Osteoblast (primary cell): ENCODE measurements around the gene PDYN. TPM values are rescaled to one million over a fixed set of nuclear protein-coding genes. Genes with fewer than 3 reads are reported as not detected.

ENCODE experiments used
- DNase-seq: peaks from one replicate; pipeline ENCODE4 v3.0.0; 2011; ENCODE audit warnings: low spot score, mixed read lengths; ENCODE audit not compliant: insufficient read length; ENCODE audit errors: missing footprints
- H2AFZ ChIP-seq: 2 replicates; pipeline ENCODE4 v1.6.0; 2011; ENCODE audit warnings: mild to moderate bottlenecking, low read length
- H3K27ac ChIP-seq: 2 replicates; pipeline ENCODE4 v1.5.1; 2011; ENCODE audit warnings: mild to moderate bottlenecking, low read depth, low read length, moderate library complexity
- H3K27me3 ChIP-seq: 2 replicates; pipeline ENCODE4 v1.6.0; 2012; ENCODE audit warnings: mild to moderate bottlenecking, control low read depth, inconsistent platforms, low read length, moderate library complexity; ENCODE audit not compliant: insufficient read depth
- H3K36me3 ChIP-seq: 2 replicates; pipeline ENCODE4 v1.5.1; 2011; ENCODE audit warnings: mild to moderate bottlenecking, low read length, control low read depth, moderate library complexity; ENCODE audit not compliant: insufficient read depth
- H3K4me1 ChIP-seq: 2 replicates; pipeline ENCODE4 v1.5.1; 2011; ENCODE audit warnings: mild to moderate bottlenecking, low read length, control low read depth, moderate library complexity; ENCODE audit not compliant: insufficient read depth
- H3K4me2 ChIP-seq: 2 replicates; pipeline ENCODE4 v1.6.0; 2011; ENCODE audit warnings: mild to moderate bottlenecking, low read length; ENCODE audit not compliant: insufficient read depth
- H3K4me3 ChIP-seq: fragments of 200-600 bp; sonication (generic); 3 replicates; pipeline ENCODE4 v1.5.1; 2012; ENCODE audit warnings: mild to moderate bottlenecking, low read length, inconsistent platforms; ENCODE audit not compliant: insufficient read depth
- H3K79me2 ChIP-seq: 2 replicates; pipeline ENCODE4 v1.6.0; 2012; ENCODE audit warnings: mild to moderate bottlenecking, low read length, control low read depth, inconsistent platforms; ENCODE audit not compliant: insufficient read depth
- H3K9me3 ChIP-seq: 2 replicates; pipeline ENCODE4 v1.5.1; 2011; ENCODE audit warnings: low read depth, low read length, control low read depth
- H4K20me1 ChIP-seq: 2 replicates; pipeline ENCODE4 v1.6.0; 2012; ENCODE audit warnings: mild to moderate bottlenecking, low read length, control low read depth; ENCODE audit not compliant: insufficient read depth
- CTCF ChIP-seq: IDR thresholded peaks from 2 replicates; pipeline ENCODE4 v1.5.1; 2011; ENCODE audit warnings: mild to moderate bottlenecking, low read depth, low read length, moderate library complexity; ENCODE audit errors: extremely low read depth
- total RNA-seq: library from RNA; depleted of rRNA; stranded (reverse); fragments of >200 nt; gene quantifications from 2 replicates; pipeline ENCODE4 v1.2.3, GENCODE V29; 2012

The PDYN gene
- total RNA-seq, 1 donor: not detected

DNA sequence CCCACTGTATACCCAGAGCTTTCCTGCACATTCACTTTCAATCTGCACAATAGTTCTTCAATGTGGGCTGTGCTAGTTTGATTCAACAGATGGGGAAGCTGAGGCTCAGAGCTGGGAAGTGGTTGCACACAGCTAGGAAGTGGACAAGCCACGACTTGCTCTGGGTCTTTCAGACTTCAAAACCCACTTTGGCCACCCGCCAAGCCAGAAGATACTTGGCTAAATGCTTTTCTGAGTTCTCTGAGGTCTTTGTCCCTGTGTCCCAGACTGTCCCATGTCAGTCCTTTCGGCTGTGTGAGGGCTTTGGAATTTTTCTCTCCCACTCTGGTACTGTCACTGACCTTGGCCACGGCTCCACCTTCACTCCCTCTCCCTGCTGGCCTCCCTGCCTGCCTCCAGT, 10.6 kb downstream of the PDYN start:
- Histone ChIP-seq H4K20me1 (no peaks in the 10 kb centered on the region), H3K27ac (no peak overlapping the region), H3K36me3 (no peaks in the 10 kb centered on the region), H3K79me2 (no peaks in the 10 kb centered on the region), H3K27me3 (peaks cover 20% of the 10 kb centered on the region), H2AFZ (no peak overlapping the region), H3K9me3 (no peaks in the 10 kb centered on the region), H3K4me2 (no peak overlapping the region), H3K4me1 (no peaks in the 10 kb centered on the region), H3K4me3 (no peak overlapping the region)
- no peak for TF ChIP-seq CTCF
- DNase-seq: no peak

- no peak for TF ChIP-seq CTCF
- Histone ChIP-seq H3K4me3 (no peak overlapping the region), H3K4me1 (no peaks in the 10 kb centered on the region), H3K27me3 (peaks cover 24% of the 10 kb centered on the region), H2AFZ (no peak overlapping the region), H3K79me2 (no peaks in the 10 kb centered on the region), H4K20me1 (no peaks in the 10 kb centered on the region), H3K9me3 (no peaks in the 10 kb centered on the region), H3K4me2 (no peak overlapping the region), H3K27ac (no peak overlapping the region), H3K36me3 (no peaks in the 10 kb centered on the region)
- DNase-seq: no peak
These were observed 11.2 kb downstream of the PDYN start for GRCh38 chr20:1982686-1983085.

GRCh38 chr20:1979106-1979778, 14.6 kb downstream of the PDYN start:
- Histone ChIP-seq H2AFZ (no peak overlapping the region), H3K4me1 (no peaks in the 10 kb centered on the region), H4K20me1 (no peaks in the 10 kb centered on the region), H3K4me3 (no peak overlapping the region), H3K27ac (no peak overlapping the region), H3K27me3 (peaks cover 16% of the 10 kb centered on the region), H3K9me3 (no peaks in the 10 kb centered on the region), H3K79me2 (no peaks in the 10 kb centered on the region), H3K36me3 (no peaks in the 10 kb centered on the region), H3K4me2 (no peak overlapping the region)
- no peak for TF ChIP-seq CTCF
- no peak for DNase-seq

DNA sequence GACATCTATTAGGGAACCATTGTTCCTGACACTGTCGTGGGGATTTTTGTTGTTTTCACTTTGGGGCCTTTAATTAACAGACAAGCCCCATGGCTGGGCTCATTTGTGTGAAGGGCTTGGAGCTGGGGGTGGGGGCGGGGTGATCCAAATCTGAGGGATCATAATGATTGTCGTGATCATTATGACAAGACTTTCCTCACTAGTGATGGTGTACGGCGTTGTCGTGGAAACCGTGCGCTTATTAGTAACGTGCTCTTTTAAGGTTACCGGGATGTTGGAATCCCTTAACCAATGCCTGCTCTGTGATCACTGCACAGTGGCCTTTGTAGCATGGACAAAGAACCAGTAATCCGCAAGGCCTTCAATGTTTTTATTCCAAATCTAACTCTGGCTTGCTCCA, 18.6 kb downstream of the PDYN start:
- Histone ChIP-seq H3K4me2 (no peak overlapping the region), H3K79me2 (no peaks in the 10 kb centered on the region), H3K9me3 (no peaks in the 10 kb centered on the region), H3K4me1 (no peaks in the 10 kb centered on the region), H3K36me3 (no peaks in the 10 kb centered on the region), H3K27ac (no peak overlapping the region), H3K27me3 (peaks cover 31% of the 10 kb centered on the region), H2AFZ (no peak overlapping the region), H4K20me1 (no peaks in the 10 kb centered on the region), H3K4me3 (no peak overlapping the region)
- DNase-seq: no peak
- no peak for TF ChIP-seq CTCF
